ENCODE measurements around the gene RNASEH2C. TPM values are rescaled to one million over a fixed set of nuclear protein-coding genes. Genes with fewer than 3 reads are reported as not detected.
"Not testable (repeated sequence)": the region's sequence is repeated elsewhere in the genome, so short reads cannot be mapped to it uniquely, and the experiment has no call there.

Gene RNASEH2C
- total RNA-seq, 1 donor from 2014 or later: 38.6 TPM

- H3K4me1 Mint-ChIP-seq (ENCODE audit: unreplicated experiment): peaks cover 7% of the 10 kb centered on the region
- no peaks in the 10 kb centered on the region for H3K9me3 Mint-ChIP-seq (ENCODE audit: unreplicated experiment)
- H3K27me3 Mint-ChIP-seq (ENCODE audit: unreplicated experiment): peaks cover 8% of the 10 kb centered on the region
- no peak for DNase-seq (ENCODE audit: low spot score)
- no peak overlapping the region for H3K27ac Mint-ChIP-seq (ENCODE audit: unreplicated experiment)
- H3K36me3 Mint-ChIP-seq (ENCODE audit: low read depth, unreplicated experiment): peaks cover 9% of the 10 kb centered on the region
- no peak for TF ChIP-seq CTCF (IDR thresholded peaks at IDR 0.05; ENCODE audit: unreplicated experiment)
- no peak overlapping the region for H3K4me3 Mint-ChIP-seq (ENCODE audit: unreplicated experiment)
Observed at GRCh38 chr11:65709661-65710060, 10.9 kb downstream of the RNASEH2C start.

- Mint-ChIP-seq H3K4me3 (ENCODE audit: unreplicated experiment) (no peak overlapping the region), H3K9me3 (ENCODE audit: unreplicated experiment) (no peaks in the 10 kb centered on the region), H3K4me1 (ENCODE audit: unreplicated experiment) (peaks cover 7% of the 10 kb centered on the region), H3K27me3 (ENCODE audit: unreplicated experiment) (peaks cover 10% of the 10 kb centered on the region), H3K27ac (ENCODE audit: unreplicated experiment) (no peak overlapping the region), H3K36me3 (ENCODE audit: low read depth, unreplicated experiment) (peaks cover under 1% of the 10 kb centered on the region)
- DNase-seq (ENCODE audit: low spot score): no peak
- no peak for TF ChIP-seq CTCF (IDR thresholded peaks at IDR 0.05; ENCODE audit: unreplicated experiment)
Observed at GRCh38 chr11:65708451-65708850, 12.1 kb downstream of the RNASEH2C start.

- H3K27me3 Mint-ChIP-seq (ENCODE audit: unreplicated experiment); H3K27ac Mint-ChIP-seq (ENCODE audit: unreplicated experiment); DNase-seq (ENCODE audit: low spot score); H3K4me1 Mint-ChIP-seq (ENCODE audit: unreplicated experiment); H3K36me3 Mint-ChIP-seq (ENCODE audit: low read depth, unreplicated experiment); H3K4me3 Mint-ChIP-seq (ENCODE audit: unreplicated experiment); H3K9me3 Mint-ChIP-seq (ENCODE audit: unreplicated experiment): not testable (repeated sequence)
Observed at GRCh38 chr11:65707002-65707401, 13.6 kb downstream of the RNASEH2C start.

- DNase-seq (ENCODE audit: low spot score): peak; percentile 79
- not testable (repeated sequence) for H3K27me3 Mint-ChIP-seq (ENCODE audit: unreplicated experiment); H3K9me3 Mint-ChIP-seq (ENCODE audit: unreplicated experiment); H3K36me3 Mint-ChIP-seq (ENCODE audit: low read depth, unreplicated experiment); H3K4me3 Mint-ChIP-seq (ENCODE audit: unreplicated experiment); H3K27ac Mint-ChIP-seq (ENCODE audit: unreplicated experiment); H3K4me1 Mint-ChIP-seq (ENCODE audit: unreplicated experiment)
- peak; percentile 66 for TF ChIP-seq CTCF (IDR thresholded peaks at IDR 0.05; ENCODE audit: unreplicated experiment)
Observed at GRCh38 chr11:65706303-65706763, 14.3 kb downstream of the RNASEH2C start.

- Mint-ChIP-seq H3K27me3 (ENCODE audit: unreplicated experiment) (peaks cover 2% of the 10 kb centered on the region), H3K36me3 (ENCODE audit: low read depth, unreplicated experiment) (no peaks in the 10 kb centered on the region), H3K9me3 (ENCODE audit: unreplicated experiment) (no peaks in the 10 kb centered on the region), H3K27ac (ENCODE audit: unreplicated experiment) (no peak overlapping the region), H3K4me1 (ENCODE audit: unreplicated experiment) (no peaks in the 10 kb centered on the region), H3K4me3 (ENCODE audit: unreplicated experiment) (no peak overlapping the region)
- TF ChIP-seq CTCF (IDR thresholded peaks at IDR 0.05; ENCODE audit: unreplicated experiment): no peak
- DNase-seq (ENCODE audit: low spot score): no peak
Observed at GRCh38 chr11:65703846-65704245, 16.8 kb downstream of the RNASEH2C start.

Measured in endothelial cell (in vitro differentiated cells).